HepG2 (cell line): ENCODE results near the gene DGKD. TPM values are rescaled to one million over a fixed set of nuclear protein-coding genes. Genes with fewer than 3 reads are reported as not detected.

Experiments
- BRD4 ChIP-seq: sonication (generic); formaldehyde crosslinking; IDR thresholded peaks from 2 replicates; pipeline ENCODE4 v1.4.0; 2020; ENCODE audit warnings: missing genetic modification reagents
- FOXO4 ChIP-seq: sonication (generic); formaldehyde crosslinking; conservative IDR thresholded peaks from 2 replicates; pipeline ENCODE4 v1.8.1; 2023; ENCODE audit warnings: missing genetic modification reagents
- HNF1B ChIP-seq: sonication (generic); formaldehyde crosslinking; IDR thresholded peaks from 2 replicates; pipeline ENCODE4 v1.5.1; 2020; ENCODE audit warnings: mild to moderate bottlenecking, moderate library complexity, missing genetic modification reagents
- NFYC ChIP-seq: IDR thresholded peaks from 2 replicates; pipeline ENCODE4 v1.6.1; 2016; ENCODE audit warnings: missing genetic modification reagents, missing compliant biosample characterization
- SCMH1 ChIP-seq: sonication (generic); formaldehyde crosslinking; IDR thresholded peaks from 2 replicates; pipeline ENCODE4 v1.9.0; 2021; ENCODE audit warnings: missing genetic modification reagents, mild to moderate bottlenecking, borderline replicate concordance
- SIN3A ChIP-seq: IDR thresholded peaks from 2 replicates; pipeline ENCODE4 v1.6.1; 2011; ENCODE audit warnings: low read depth, mild to moderate bottlenecking, control low read depth, low read length, borderline replicate concordance
- SP5 ChIP-seq: IDR thresholded peaks from 2 replicates; pipeline ENCODE4 v1.6.1; 2016; ENCODE audit warnings: low read depth, borderline replicate concordance
- SRSF1 ChIP-seq: fragments of 200-400 bp; formaldehyde crosslinking; optimal IDR thresholded peaks from 2 replicates; pipeline ENCODE3; 2017; ENCODE audit warnings: mild to moderate bottlenecking, low read depth, low read length, moderate library complexity
- STAT5B ChIP-seq: sonication (generic); formaldehyde crosslinking; IDR thresholded peaks from 2 replicates; pipeline ENCODE4 v1.4.0; 2020; ENCODE audit warnings: missing genetic modification reagents
- TBP ChIP-seq: sonication (generic); formaldehyde crosslinking; IDR thresholded peaks from 2 replicates; pipeline ENCODE4 v1.5.0; 2020; ENCODE audit warnings: missing genetic modification reagents
- TCF12 ChIP-seq, 2 experiments: fragments of 450-650 bp in 1 of 2; sonication (generic) in 1 of 2; formaldehyde crosslinking in 1 of 2; IDR thresholded peaks; 2 replicates each; pipeline versions ENCODE4 v1.6.1 to v1.8.0; 2017 to 2022; ENCODE audit warnings: antibody characterized with exemption in 1 of 2, mild to moderate bottlenecking in 1 of 2, missing genetic modification reagents in 1 of 2, moderate library complexity in 1 of 2
- YEATS2 ChIP-seq: sonication (generic); formaldehyde crosslinking; IDR thresholded peaks from 2 replicates; pipeline ENCODE4 v1.4.0; 2020; ENCODE audit warnings: missing genetic modification reagents, borderline replicate concordance
- ZFP36L2 ChIP-seq: sonication (generic); formaldehyde crosslinking; IDR thresholded peaks from 2 replicates; pipeline ENCODE4 v1.4.0; 2020; ENCODE audit warnings: missing genetic modification reagents
- ZKSCAN1 ChIP-seq: fragments of 150-350 bp; IDR thresholded peaks from 2 replicates; pipeline ENCODE4 v1.6.1; 2014; ENCODE audit warnings: low read length
- ZMYM3 ChIP-seq: sonication (generic); formaldehyde crosslinking; IDR thresholded peaks from 2 replicates; pipeline ENCODE4 v1.5.1; 2020; ENCODE audit warnings: mild to moderate bottlenecking, missing genetic modification reagents
- ZNF124 ChIP-seq: sonication (generic); formaldehyde crosslinking; IDR thresholded peaks from 2 replicates; pipeline ENCODE4 v1.4.0; 2020; ENCODE audit warnings: missing genetic modification reagents
- ZNF784 ChIP-seq: sonication (generic); formaldehyde crosslinking; IDR thresholded peaks from 2 replicates; pipeline ENCODE4 v1.5.1; 2020; ENCODE audit warnings: missing genetic modification reagents, mild to moderate bottlenecking, borderline replicate concordance
- ZSCAN12 ChIP-seq: sonication (generic); formaldehyde crosslinking; IDR thresholded peaks from 2 replicates; pipeline ENCODE4 v1.9.0; 2021; ENCODE audit warnings: mild to moderate bottlenecking, missing genetic modification reagents
- polyA plus RNA-seq, 8 experiments: library from polyadenylated mRNA; depleted of rRNA in 3 of 8; stranded (reverse) in 7 of 8; unstranded in 1 of 8; fragments of >200 nt; fragmentation: Illumina TruSeq in 4 of 8; extraction: Trizol in 4 of 8; gene quantifications; 2 replicates each; pipeline versions ENCODE4 v1.2.1 to v1.2.3, GENCODE V29; 2011 to 2016; ENCODE audit warnings: low read depth in 4 of 8, missing spikeins in 1 of 8, mixed read lengths in 1 of 8; ENCODE audit not compliant: insufficient read depth in 1 of 8
- total RNA-seq, 5 experiments: library from RNA; depleted of rRNA; stranded (reverse); fragments of >200 nt; fragmentation: Illumina TruSeq; extraction: Trizol; gene quantifications; 2 replicates each; pipeline ENCODE4 v1.2.3, GENCODE V29; 2016; ENCODE audit warnings: low read depth in 1 of 5
- TF ChIP-seq, protein P1 (sequence below): fragments of 450-650 bp; IDR thresholded peaks from 2 replicates; pipeline ENCODE4 v1.6.1; 2017; ENCODE audit warnings: mild to moderate bottlenecking
- TF ChIP-seq, protein P2 (sequence below): sonication (generic); formaldehyde crosslinking; IDR thresholded peaks from 2 replicates; pipeline ENCODE4 v1.9.0; 2021; ENCODE audit warnings: missing genetic modification reagents, borderline replicate concordance

DGKD gene
- total and polyA plus RNA-seq, 2 of the 13 experiments (the other 11 are each of a cell fraction or from before 2014, with no cell fraction given) = 24.5 to 33.2 TPM

DNA sequence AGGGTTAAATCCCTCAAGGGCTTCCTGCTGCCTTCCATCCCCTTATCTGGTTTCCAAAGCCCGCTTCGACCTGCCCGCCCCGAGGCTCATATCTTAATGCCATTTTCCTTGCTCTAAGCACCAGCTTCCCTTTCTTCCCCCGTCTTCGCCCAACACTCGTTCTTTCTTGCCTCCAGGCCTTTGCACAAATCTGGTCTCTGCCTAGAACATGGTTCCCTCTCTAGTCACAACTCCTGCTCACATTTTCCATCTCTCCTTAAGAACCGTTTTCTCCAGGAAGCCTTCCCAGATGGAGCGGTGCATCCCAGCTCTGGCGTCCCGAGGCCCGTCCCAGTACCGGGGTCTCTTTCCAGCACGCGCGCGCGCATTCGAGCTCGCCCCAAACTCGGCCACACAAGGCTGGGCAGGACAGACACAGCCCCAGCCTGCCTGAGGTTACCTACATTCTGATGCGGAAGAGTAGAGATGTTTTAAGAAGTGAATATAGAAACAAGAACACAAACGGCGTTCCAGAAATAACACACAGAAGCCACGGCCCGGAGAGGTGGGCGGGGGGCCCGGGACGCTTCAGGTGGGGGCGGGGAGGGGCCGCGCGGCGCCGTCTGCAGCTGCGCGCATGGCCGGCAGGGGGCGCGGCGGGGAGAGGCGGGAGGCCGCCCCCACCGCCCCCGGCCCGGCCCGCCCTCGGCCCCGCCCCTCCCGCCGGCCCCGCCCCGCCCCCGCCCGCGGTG lies at the start of gene DGKD (continued):
- TF ChIP-seq, protein P1, sequence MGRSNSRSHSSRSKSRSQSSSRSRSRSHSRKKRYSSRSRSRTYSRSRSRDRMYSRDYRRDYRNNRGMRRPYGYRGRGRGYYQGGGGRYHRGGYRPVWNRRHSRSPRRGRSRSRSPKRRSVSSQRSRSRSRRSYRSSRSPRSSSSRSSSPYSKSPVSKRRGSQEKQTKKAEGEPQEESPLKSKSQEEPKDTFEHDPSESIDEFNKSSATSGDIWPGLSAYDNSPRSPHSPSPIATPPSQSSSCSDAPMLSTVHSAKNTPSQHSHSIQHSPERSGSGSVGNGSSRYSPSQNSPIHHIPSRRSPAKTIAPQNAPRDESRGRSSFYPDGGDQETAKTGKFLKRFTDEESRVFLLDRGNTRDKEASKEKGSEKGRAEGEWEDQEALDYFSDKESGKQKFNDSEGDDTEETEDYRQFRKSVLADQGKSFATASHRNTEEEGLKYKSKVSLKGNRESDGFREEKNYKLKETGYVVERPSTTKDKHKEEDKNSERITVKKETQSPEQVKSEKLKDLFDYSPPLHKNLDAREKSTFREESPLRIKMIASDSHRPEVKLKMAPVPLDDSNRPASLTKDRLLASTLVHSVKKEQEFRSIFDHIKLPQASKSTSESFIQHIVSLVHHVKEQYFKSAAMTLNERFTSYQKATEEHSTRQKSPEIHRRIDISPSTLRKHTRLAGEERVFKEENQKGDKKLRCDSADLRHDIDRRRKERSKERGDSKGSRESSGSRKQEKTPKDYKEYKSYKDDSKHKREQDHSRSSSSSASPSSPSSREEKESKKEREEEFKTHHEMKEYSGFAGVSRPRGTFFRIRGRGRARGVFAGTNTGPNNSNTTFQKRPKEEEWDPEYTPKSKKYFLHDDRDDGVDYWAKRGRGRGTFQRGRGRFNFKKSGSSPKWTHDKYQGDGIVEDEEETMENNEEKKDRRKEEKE = no peak
- TF ChIP-seq SRSF1 (no peak), TCF12 (IDR thresholded peaks at IDR 0.05) (no peak), TCF12 (CRISPR knock-in tag; IDR thresholded peaks at IDR 0.05) (0 out of 2 replicates have a peak, but pooled peaks have one; percentile 37), YEATS2 (CRISPR knock-in tag) (no peak), ZFP36L2 (CRISPR knock-in tag) (no peak), ZKSCAN1 (no peak), HNF1B (peak; percentile 84; the same call in 1 of the 2 replicates), BRD4 (CRISPR knock-in tag) (no peak), TBP (CRISPR knock-in tag) (no peak), ZNF124 (CRISPR knock-in tag) (no peak), SIN3A (no peak; the same call in 1 of the 2 replicates), SCMH1 (CRISPR knock-in tag) (no peak), FOXO4 (CRISPR knock-in tag) (no peak), SP5 (CRISPR knock-in tag) (no peak; the same call in 1 of the 2 replicates), ZNF784 (CRISPR knock-in tag) (no peak), ZMYM3 (no peak), STAT5B (CRISPR knock-in tag) (no peak), ZSCAN12 (no peak), NFYC (CRISPR knock-in tag) (no peak)
- TF ChIP-seq, protein P2, sequence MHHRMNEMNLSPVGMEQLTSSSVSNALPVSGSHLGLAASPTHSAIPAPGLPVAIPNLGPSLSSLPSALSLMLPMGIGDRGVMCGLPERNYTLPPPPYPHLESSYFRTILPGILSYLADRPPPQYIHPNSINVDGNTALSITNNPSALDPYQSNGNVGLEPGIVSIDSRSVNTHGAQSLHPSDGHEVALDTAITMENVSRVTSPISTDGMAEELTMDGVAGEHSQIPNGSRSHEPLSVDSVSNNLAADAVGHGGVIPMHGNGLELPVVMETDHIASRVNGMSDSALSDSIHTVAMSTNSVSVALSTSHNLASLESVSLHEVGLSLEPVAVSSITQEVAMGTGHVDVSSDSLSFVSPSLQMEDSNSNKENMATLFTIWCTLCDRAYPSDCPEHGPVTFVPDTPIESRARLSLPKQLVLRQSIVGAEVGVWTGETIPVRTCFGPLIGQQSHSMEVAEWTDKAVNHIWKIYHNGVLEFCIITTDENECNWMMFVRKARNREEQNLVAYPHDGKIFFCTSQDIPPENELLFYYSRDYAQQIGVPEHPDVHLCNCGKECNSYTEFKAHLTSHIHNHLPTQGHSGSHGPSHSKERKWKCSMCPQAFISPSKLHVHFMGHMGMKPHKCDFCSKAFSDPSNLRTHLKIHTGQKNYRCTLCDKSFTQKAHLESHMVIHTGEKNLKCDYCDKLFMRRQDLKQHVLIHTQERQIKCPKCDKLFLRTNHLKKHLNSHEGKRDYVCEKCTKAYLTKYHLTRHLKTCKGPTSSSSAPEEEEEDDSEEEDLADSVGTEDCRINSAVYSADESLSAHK (CRISPR knock-in tag) = no peak
